ENCODE data around the gene SPATA4. TPM values are rescaled to one million over a fixed set of nuclear protein-coding genes. Genes with fewer than 3 reads are reported as not detected.
"Not testable (repeated sequence)": the region's sequence is repeated elsewhere in the genome, so short reads cannot be mapped to it uniquely, and the experiment has no call there.

Gene SPATA4
- total and polyA plus RNA-seq, 7 donors, result 0.08 to 1.7 (median 0.75) TPM

- no peak for DNase-seq
- WGBS, 3 donors, result 20 to 67% (median 27%) methylated on average over 2 of the region's 2 CpGs
- peak overlapping the region; percentile 95 for H3K27ac ChIP-seq
- peaks cover 30% of the 10 kb centered on the region for H3K4me1 ChIP-seq
- TF ChIP-seq CTCF (IDR thresholded peaks at IDR 0.05), result no peak
- no peak overlapping the region for H3K4me3 ChIP-seq
- H3K36me3 ChIP-seq (ENCODE audit: insufficient read depth in 1 of 2, low read depth in 1 of 2), result peaks cover 3 to 85% of the 10 kb centered on the region in 2 donors
- peak in 1 of 4 donors; percentile 22 for ATAC-seq
- intact Hi-C loops (cut with DNase I), result loop anchor here in 1 of 2 donors (5.0 kb wide), 1 partner anchor 39 kb away; no protein-coding TSS in a partner anchor
- no peaks in the 10 kb centered on the region for H3K27me3 ChIP-seq (ENCODE audit: insufficient read depth in 3 of 3, low read length in 2 of 3)
- no peaks in the 10 kb centered on the region for H3K9me3 ChIP-seq
Measured at GRCh38 chr4:176223561-176223960, 28.2 kb upstream of the SPATA4 start.

DNA sequence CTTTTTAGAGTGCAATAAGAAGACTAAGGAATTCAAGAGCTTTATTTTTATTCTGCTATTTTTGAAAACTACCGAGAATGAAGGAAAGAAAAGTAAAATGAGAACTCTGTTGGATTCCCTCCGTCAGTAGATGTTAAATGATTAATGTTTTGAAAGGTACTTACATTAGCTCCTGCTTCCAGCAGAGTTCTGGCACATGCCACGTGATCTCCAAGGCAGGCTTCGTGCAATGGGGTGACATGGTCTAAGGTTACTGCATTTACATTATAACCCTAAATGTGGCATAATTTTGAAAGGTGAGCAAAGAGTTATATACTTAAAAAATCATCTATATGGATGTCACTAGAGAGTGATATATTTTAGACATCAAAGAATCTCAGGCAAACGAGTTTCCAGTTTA is 26.8 kb upstream of the SPATA4 start:
- H3K36me3 ChIP-seq (ENCODE audit: insufficient read depth in 1 of 2, low read depth in 1 of 2), result peaks cover 3 to 84% of the 10 kb centered on the region in 2 donors
- ATAC-seq, result no peak
- 35 to 64% (median 35%) methylated on average over 5 of the region's 5 CpGs for WGBS, 3 donors
- peaks cover 15% of the 10 kb centered on the region for H3K4me1 ChIP-seq
- no peak overlapping the region for H3K4me3 ChIP-seq
- H3K27me3 ChIP-seq (ENCODE audit: insufficient read depth in 3 of 3, low read length in 2 of 3), result no peaks in the 10 kb centered on the region
- H3K27ac ChIP-seq, result peak overlapping the region; percentile 5
- no peak for DNase-seq
- intact Hi-C loops (cut with DNase I), result loop anchor here in 1 of 2 donors (5.0 kb wide), 1 partner anchor 40 kb away; no protein-coding TSS in a partner anchor
- no peaks in the 10 kb centered on the region for H3K9me3 ChIP-seq
- TF ChIP-seq CTCF (IDR thresholded peaks at IDR 0.05), result no peak

DNA sequence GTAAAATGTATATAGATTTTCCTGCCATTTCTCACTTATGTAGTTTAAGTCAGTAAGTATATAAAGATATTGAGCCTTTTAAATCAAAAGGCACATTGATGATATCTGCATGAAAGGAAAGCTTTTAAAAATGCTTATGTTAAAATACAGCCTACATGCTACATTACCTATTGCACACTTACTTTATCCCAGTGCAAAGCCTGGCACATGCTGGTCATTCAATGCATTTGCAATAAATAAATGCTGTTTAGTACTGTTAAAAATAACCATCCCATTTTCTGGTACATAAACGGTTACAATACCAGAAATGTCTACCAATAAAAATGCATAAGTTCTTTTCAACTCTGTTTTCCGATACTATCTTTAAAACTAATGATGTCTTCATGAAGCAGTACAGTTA is 22.1 kb upstream of the SPATA4 start:
- ATAC-seq (no peak), DNase-seq (no peak)
- H3K9me3 ChIP-seq, result no peaks in the 10 kb centered on the region
- peaks cover 9% of the 10 kb centered on the region for H3K4me1 ChIP-seq
- no peaks in the 10 kb centered on the region for H3K27me3 ChIP-seq (ENCODE audit: insufficient read depth in 3 of 3, low read length in 2 of 3)
- no peak overlapping the region for H3K4me3 ChIP-seq
- 65 to 83% (median 65%) methylated on average over 2 of the region's 2 CpGs for WGBS, 3 donors
- intact Hi-C loops (cut with DNase I), result loop anchor here in 1 of 2 donors (10.0 kb wide), 1 partner anchor 63 kb away; no protein-coding TSS in a partner anchor
- H3K36me3 ChIP-seq (ENCODE audit: insufficient read depth in 1 of 2, low read depth in 1 of 2), result peaks cover 0 to 75% of the 10 kb centered on the region in 2 donors
- TF ChIP-seq CTCF (IDR thresholded peaks at IDR 0.05), result no peak
- no peak overlapping the region for H3K27ac ChIP-seq

- WGBS, 3 donors, result 68 to 74% (median 72%) methylated on average over 3 of the region's 3 CpGs
- intact Hi-C loops (cut with DNase I), result loop anchor here in 1 of 2 donors (10.0 kb wide), 1 partner anchor 58 kb away; no protein-coding TSS in a partner anchor
- H3K27me3 ChIP-seq (ENCODE audit: insufficient read depth in 3 of 3, low read length in 2 of 3); DNase-seq; H3K4me3 ChIP-seq; ATAC-seq; H3K4me1 ChIP-seq; H3K9me3 ChIP-seq: not testable (repeated sequence)
- Histone ChIP-seq H3K27ac (peak overlapping the region; percentile 30), H3K36me3 (ENCODE audit: insufficient read depth in 1 of 2, low read depth in 1 of 2) (peaks cover 0 to 39% of the 10 kb centered on the region in 2 donors)
Measured at GRCh38 chr4:176212351-176212750, 17.0 kb upstream of the SPATA4 start.

GRCh38 chr4:176210579-176211296 is 15.4 kb upstream of the SPATA4 start:
- ATAC-seq, result peak; percentile 47 to 54 (median 48)
- H3K36me3 ChIP-seq (ENCODE audit: insufficient read depth in 1 of 2, low read depth in 1 of 2), result peaks cover 0 to 23% of the 10 kb centered on the region in 2 donors
- 67 to 71% (median 68%) methylated on average over 7 of the region's 7 CpGs for WGBS, 3 donors
- intact Hi-C loops (cut with DNase I), result loop anchor here in 1 of 2 donors (10.0 kb wide), 1 partner anchor 56 kb away; no protein-coding TSS in a partner anchor
- H3K9me3 ChIP-seq, result no peaks in the 10 kb centered on the region
- no peak for DNase-seq
- H3K4me3 ChIP-seq, result no peak overlapping the region
- H3K27me3 ChIP-seq (ENCODE audit: insufficient read depth in 3 of 3, low read length in 2 of 3), result no peaks in the 10 kb centered on the region
- peak overlapping the region; percentile 39 for H3K27ac ChIP-seq
- no peaks in the 10 kb centered on the region for H3K4me1 ChIP-seq
- TF ChIP-seq CTCF (IDR thresholded peaks at IDR 0.05), result no peak

All from psoas muscle (tissue), 8 donors.